Gastroesophageal sphincter (tissue), 4 donors: ENCODE results near the gene ACADM. TPM values are rescaled to one million over a fixed set of nuclear protein-coding genes. Genes with fewer than 3 reads are reported as not detected.
"Not testable (repeated sequence)": the region's sequence is repeated elsewhere in the genome, so short reads cannot be mapped to it uniquely, and the experiment has no call there.

Source experiments
- ATAC-seq: fragments of 150-250 bp; one replicate; pipeline ENCODE4 v1.9.1; 2016; ENCODE audit warnings: mild to moderate bottlenecking, moderate library complexity
- H3K27ac ChIP-seq, 4 donors: fragments of 200-600 bp; sonication (generic) in 3 of 4; 1 replicate in 3 of 4; 2 replicates in 1 of 4; pipeline ENCODE4 v1.5.1; 2016 to 2019
- H3K27me3 ChIP-seq: fragments of 200-600 bp; sonication (generic); one replicate; pipeline ENCODE4 v1.5.1; 2019
- H3K36me3 ChIP-seq, 2 donors: fragments of 200-600 bp; sonication (generic); one replicate each; pipeline ENCODE4 v1.5.1; 2019; ENCODE audit warnings: control low read depth in 1 of 2
- H3K4me1 ChIP-seq, 3 donors: fragments of 200-600 bp; sonication (generic); 1 replicate in 2 of 3; 2 replicates in 1 of 3; pipeline ENCODE4 v1.5.1; 2016 to 2019; ENCODE audit warnings: control low read depth in 2 of 3
- H3K4me3 ChIP-seq, 2 donors: fragments of 200-600 bp; sonication (generic); one replicate each; pipeline ENCODE4 v1.5.1; 2019; ENCODE audit warnings: mild to moderate bottlenecking in 1 of 2, moderate library complexity in 1 of 2
- H3K9me3 ChIP-seq, 3 donors: fragments of 200-600 bp; sonication (generic); one replicate each; pipeline ENCODE4 v1.5.1; 2017 to 2019; ENCODE audit warnings: control low read depth in 2 of 3
- CTCF ChIP-seq, 4 experiments: fragments of 200-600 bp in 2 of 4; fragments of 450-650 bp in 2 of 4; sonication (generic) in 1 of 4; IDR thresholded peaks; one replicate each; pipeline ENCODE4 v1.5.1; 2017 to 2019; ENCODE audit warnings: antibody characterized with exemption in 4 of 4, mild to moderate bottlenecking in 2 of 4, moderate library complexity in 2 of 4
- EP300 ChIP-seq: sonication (generic); formaldehyde crosslinking; IDR thresholded peaks from one replicate; pipeline ENCODE4 v1.6.1; 2017; ENCODE audit warnings: antibody characterized with exemption, mild to moderate bottlenecking
- POLR2A ChIP-seq, 2 donors: fragments of 450-650 bp; IDR thresholded peaks; one replicate each; pipeline ENCODE4 v1.6.1; 2017; ENCODE audit warnings: antibody characterized with exemption in 2 of 2, mild to moderate bottlenecking in 2 of 2, moderate library complexity in 1 of 2
- POLR2AphosphoS5 ChIP-seq: sonication (generic); formaldehyde crosslinking; IDR thresholded peaks from one replicate; pipeline ENCODE4 v1.6.1; 2017; ENCODE audit warnings: antibody characterized with exemption
- WGBS, 2 donors: methylation state at CpG; one replicate each; pipeline ENCODE4 v1.1.5; 2018; ENCODE audit warnings: low coverage in 1 of 2; 5-methylcytosine and 5-hydroxymethylcytosine counted together
- total RNA-seq, 4 donors: library from RNA; depleted of rRNA; stranded (reverse); fragments of >200 nt; gene quantifications; one replicate each; pipeline ENCODE4 v1.1.0, GENCODE V29; 2016

ACADM gene
- total RNA-seq, 4 donors from 2014 or later = 51.2 to 73.8 (median 66.3) TPM

- H3K9me3 ChIP-seq = no peaks in the 10 kb centered on the region
- 100% methylated on average over 1 to 2 of the region's 4 CpGs for WGBS, 2 donors
- no peak overlapping the region for H3K27ac ChIP-seq
- no peaks in the 10 kb centered on the region for H3K27me3 ChIP-seq
- H3K4me1 ChIP-seq = peaks cover 0 to 9% (median 2%) of the 10 kb centered on the region in 3 donors
- no peak for ATAC-seq
- H3K36me3 ChIP-seq = peaks cover 12 to 80% of the 10 kb centered on the region in 2 donors
- no peak overlapping the region for H3K4me3 ChIP-seq
- TF ChIP-seq CTCF (IDR thresholded peaks at IDR 0.05) (no peak), POLR2AphosphoS5 (no peak), EP300 (no peak), POLR2A (IDR thresholded peaks at IDR 0.05) (no peak)
These were observed 71.2 kb downstream of the ACADM start for GRCh38 chr1:75795703-75796193.

DNA sequence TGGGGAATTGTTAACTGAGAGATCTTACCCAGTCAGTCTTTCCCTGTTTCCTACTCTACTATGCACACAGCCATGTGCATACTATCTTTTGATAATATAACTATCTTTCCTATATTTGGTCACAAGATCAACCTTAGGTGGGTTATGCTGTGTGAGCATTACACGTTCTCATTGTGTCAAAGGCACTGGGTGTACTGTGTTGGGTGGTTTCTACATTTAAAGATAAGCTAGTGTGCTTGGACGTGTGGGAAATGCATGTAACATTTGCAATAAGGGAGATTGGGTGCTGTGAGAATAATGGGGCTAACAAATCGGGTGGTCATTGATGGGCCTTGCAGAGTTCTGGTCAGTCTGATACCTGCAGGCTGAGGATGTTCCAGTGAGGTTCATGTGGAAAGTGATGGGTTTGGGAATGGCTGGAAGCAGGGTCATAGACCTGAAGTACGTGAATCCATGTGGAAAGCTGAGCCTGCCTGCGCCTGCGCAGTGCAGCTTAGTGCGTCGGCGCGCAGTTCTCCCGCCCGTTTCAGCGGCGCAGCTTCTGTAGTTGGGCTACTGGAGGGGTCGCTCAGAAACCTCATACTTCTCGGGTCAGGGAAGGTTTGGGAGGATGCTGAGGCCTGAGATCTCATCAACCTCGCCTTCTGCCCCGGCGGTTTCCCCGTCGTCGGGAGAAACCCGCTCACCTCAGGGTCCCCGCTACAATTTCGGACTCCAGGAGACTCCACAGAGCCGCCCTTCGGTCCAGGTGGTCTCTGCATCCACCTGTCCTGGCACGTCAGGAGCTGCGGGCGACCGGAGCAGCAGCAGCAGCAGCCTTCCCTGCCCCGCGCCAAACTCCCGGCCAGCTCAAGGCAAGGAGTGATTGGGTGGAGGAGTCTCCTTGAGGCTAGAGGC is 72.1 kb downstream of the ACADM start, which contains the start of gene MSH4:
Gene MSH4 (plus strand): TSS at position 507 of the 897 bp plus-strand sequence. CDS start 104 bp downstream, at position 611.
- H3K36me3 ChIP-seq = peaks cover 12 to 71% of the 10 kb centered on the region in 2 donors
- ATAC-seq = peak; percentile 22

DNA sequence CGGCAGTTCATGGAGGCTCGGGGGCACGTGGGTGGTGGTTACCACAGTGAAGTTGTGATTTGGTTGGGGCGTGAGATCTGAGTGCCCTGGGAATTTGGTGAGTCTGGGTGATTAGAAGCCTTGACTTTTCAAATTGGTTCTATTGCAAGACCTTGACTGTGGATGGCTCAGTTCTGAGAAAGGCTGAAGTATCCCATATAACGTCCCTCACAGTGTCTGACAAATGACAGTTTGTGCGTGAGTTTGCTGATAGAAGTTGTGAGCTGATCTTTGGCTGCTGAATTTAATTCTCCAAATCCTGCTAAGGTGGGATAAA is 72.7 kb downstream of the ACADM start:
- no peak overlapping the region for H3K4me3 ChIP-seq
- no peak for ATAC-seq
- WGBS, 2 donors = 77 to 100% methylated on average over 1 to 2 of the region's 6 CpGs
- no peak overlapping the region for H3K27ac ChIP-seq
- H3K4me1 ChIP-seq = no peaks in the 10 kb centered on the region
- no peak for TF ChIP-seq POLR2AphosphoS5
- H3K36me3 ChIP-seq = peaks cover 9 to 65% of the 10 kb centered on the region in 2 donors
- H3K27me3 ChIP-seq = no peaks in the 10 kb centered on the region
- no peaks in the 10 kb centered on the region for H3K9me3 ChIP-seq

More for the DNA sequence above, 72.1 kb downstream of the ACADM start, which contains the start of gene MSH4:
- Histone ChIP-seq H3K4me1 (peaks cover 0 to under 1% (median 0%) of the 10 kb centered on the region in 3 donors), H3K4me3 (no peak within 1 kb of the TSS), H3K27ac (no peak within 1 kb of the TSS), H3K9me3 (no peaks in the 10 kb centered on the region), H3K27me3 (no peaks in the 10 kb centered on the region)
- 68 to 81% methylated on average over 15 to 16 of the region's 34 CpGs for WGBS, 2 donors
- TF ChIP-seq POLR2A (IDR thresholded peaks at IDR 0.05) (no peak), POLR2AphosphoS5 (no peak)

DNA sequence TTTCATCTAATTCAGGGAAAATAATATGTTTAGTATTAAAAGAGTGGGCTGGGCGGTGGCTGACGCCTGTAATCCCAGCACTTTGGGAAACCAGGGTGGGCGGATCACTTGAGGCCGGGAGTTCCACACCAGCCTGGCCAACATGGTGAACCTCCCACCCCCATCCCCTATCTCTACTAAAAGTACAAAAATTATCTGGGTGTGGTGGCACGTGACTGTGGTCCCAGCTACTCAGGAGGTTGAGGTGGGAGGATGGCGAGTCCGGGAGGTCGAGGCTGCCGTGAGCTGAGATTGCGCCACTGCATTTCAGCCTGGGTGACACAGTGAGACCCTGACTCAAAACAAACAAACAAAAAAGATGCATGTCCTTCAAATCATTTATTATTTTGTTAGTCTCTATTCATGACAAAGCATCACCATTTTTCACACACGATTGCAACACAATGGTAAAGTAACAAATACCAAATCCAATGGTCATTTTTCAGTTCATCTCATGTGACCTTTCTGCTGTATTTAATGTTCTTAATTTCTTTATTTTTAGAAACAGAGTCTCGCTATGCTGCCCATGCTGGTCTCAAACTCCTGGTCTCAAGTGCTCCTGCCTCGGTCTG is 73.2 kb downstream of the ACADM start:
- Histone ChIP-seq H3K4me1 (no peaks in the 10 kb centered on the region), H3K9me3 (no peaks in the 10 kb centered on the region), H3K4me3 (no peak overlapping the region), H3K27me3 (no peaks in the 10 kb centered on the region), H3K27ac (no peak overlapping the region), H3K36me3 (peaks cover 8 to 60% of the 10 kb centered on the region in 2 donors)
- no peak for ATAC-seq
- TF ChIP-seq POLR2A (IDR thresholded peaks at IDR 0.05) = no peak
- TF ChIP-seq EP300 = no peak
- TF ChIP-seq CTCF (IDR thresholded peaks at IDR 0.05) = no peak
- no peak for TF ChIP-seq POLR2AphosphoS5
- 85 to 86% methylated on average over 6 to 13 of the region's 13 CpGs for WGBS, 2 donors

GRCh38 chr1:75801480-75801879 is 77.0 kb downstream of the ACADM start:
- not testable (repeated sequence) for H3K27me3 ChIP-seq, H3K4me3 ChIP-seq, H3K9me3 ChIP-seq, ATAC-seq, H3K4me1 ChIP-seq, H3K27ac ChIP-seq
- 60 to 92% methylated on average over 1 to 2 of the region's 2 CpGs for WGBS, 2 donors
- H3K36me3 ChIP-seq = peaks cover 0 to 22% of the 10 kb centered on the region in 2 donors

DNA sequence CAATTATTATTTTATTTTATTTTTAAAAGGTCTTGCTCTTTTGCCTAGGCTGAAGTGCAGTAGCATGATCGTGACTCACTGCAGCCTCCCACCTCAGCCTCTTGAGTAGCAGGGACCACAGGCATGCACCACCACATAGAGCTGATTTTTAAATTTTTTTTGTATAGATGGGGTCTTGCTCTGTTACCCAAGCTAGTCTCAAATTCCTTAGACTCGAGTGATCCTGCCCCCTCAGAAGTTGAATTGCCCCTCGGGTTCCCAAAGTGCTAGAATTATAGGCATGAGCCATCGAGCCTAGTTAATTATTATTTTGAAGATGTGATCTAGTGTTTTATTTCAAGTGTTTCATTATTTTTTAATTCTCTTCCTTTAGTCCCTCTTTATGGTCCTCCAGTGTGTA is 84.4 kb downstream of the ACADM start:
- TF ChIP-seq POLR2A (IDR thresholded peaks at IDR 0.05) = no peak
- no peak for TF ChIP-seq POLR2AphosphoS5
- no peak for TF ChIP-seq EP300
- TF ChIP-seq CTCF (IDR thresholded peaks at IDR 0.05) = no peak
- no peaks in the 10 kb centered on the region for H3K27me3 ChIP-seq
- no peak overlapping the region for H3K4me3 ChIP-seq
- no peaks in the 10 kb centered on the region for H3K36me3 ChIP-seq
- H3K9me3 ChIP-seq = no peaks in the 10 kb centered on the region
- H3K27ac ChIP-seq = no peak overlapping the region
- ATAC-seq = no peak
- WGBS, 2 donors = 80 to 94% methylated on average over 3 to 4 of the region's 4 CpGs
- H3K4me1 ChIP-seq = no peaks in the 10 kb centered on the region

GRCh38 chr1:75810113-75810512 is 85.6 kb downstream of the ACADM start:
- H3K4me1 ChIP-seq, H3K27me3 ChIP-seq, H3K9me3 ChIP-seq, H3K27ac ChIP-seq, H3K4me3 ChIP-seq, ATAC-seq, H3K36me3 ChIP-seq: not testable (repeated sequence)
- WGBS, 2 donors = 78 to 87% methylated on average over 2 to 3 of the region's 3 CpGs
